Urinary bladder (tissue), 4 donors: Measurements from ENCODE around the gene NUMA1. TPM values are rescaled to one million over a fixed set of nuclear protein-coding genes. Genes with fewer than 3 reads are reported as not detected.

Experiments
- DNase-seq: peaks from one replicate; pipeline ENCODE4 v3.0.0-alpha.2; 2015; ENCODE audit errors: extremely low spot score
- H3K27ac ChIP-seq: one replicate; pipeline ENCODE4 v1.5.1; 2013; ENCODE audit warnings: low read depth, mild to moderate bottlenecking, moderate library complexity
- H3K36me3 ChIP-seq: one replicate; pipeline ENCODE4 v1.6.1; 2013; ENCODE audit warnings: mild to moderate bottlenecking, moderate library complexity; ENCODE audit not compliant: insufficient read depth
- H3K4me1 ChIP-seq: one replicate; pipeline ENCODE4 v1.6.1; 2013; ENCODE audit warnings: mild to moderate bottlenecking, moderate library complexity; ENCODE audit not compliant: insufficient read depth
- H3K4me3 ChIP-seq: one replicate; pipeline ENCODE4 v1.5.1; 2013; ENCODE audit warnings: low read depth, low read length
- WGBS: extraction: QIAGEN DNeasy Blood & Tissue Kit; methylation state at CpG from one replicate; pipeline ENCODE4 v1.1.7; 2013; 5-methylcytosine and 5-hydroxymethylcytosine counted together
- polyA plus RNA-seq: library from polyadenylated mRNA; stranded (reverse); fragments of 200-250 nt; gene quantifications from one replicate; pipeline ENCODE4 v1.2.3, GENCODE V29; 2013
- small RNA-seq: library from RNA; depleted of rRNA; stranded (forward); fragments of <200 nt; gene quantifications from one replicate; pipeline ENCODE3, GENCODE V24; 2014
- total RNA-seq: library from RNA; depleted of rRNA; stranded (reverse); fragments of >200 nt; gene quantifications from one replicate; pipeline ENCODE4 v1.2.3, GENCODE V29; 2014
- donor health status: healthy with polysubstance abuse.
- donor health status: healthy.

NUMA1 gene
- total and polyA plus RNA-seq, 2 donors: 193 to 219 TPM

- peaks cover 2% of the 10 kb centered on the region for H3K36me3 ChIP-seq
- WGBS: 92% methylated on average over 8 of the region's 8 CpGs
- H3K4me1 ChIP-seq: no peaks in the 10 kb centered on the region
- H3K27ac ChIP-seq: no peak overlapping the region
- DNase-seq: no peak
- no peak overlapping the region for H3K4me3 ChIP-seq
Measured at GRCh38 chr11:71963468-71963867, 116.9 kb downstream of the NUMA1 start.

DNA sequence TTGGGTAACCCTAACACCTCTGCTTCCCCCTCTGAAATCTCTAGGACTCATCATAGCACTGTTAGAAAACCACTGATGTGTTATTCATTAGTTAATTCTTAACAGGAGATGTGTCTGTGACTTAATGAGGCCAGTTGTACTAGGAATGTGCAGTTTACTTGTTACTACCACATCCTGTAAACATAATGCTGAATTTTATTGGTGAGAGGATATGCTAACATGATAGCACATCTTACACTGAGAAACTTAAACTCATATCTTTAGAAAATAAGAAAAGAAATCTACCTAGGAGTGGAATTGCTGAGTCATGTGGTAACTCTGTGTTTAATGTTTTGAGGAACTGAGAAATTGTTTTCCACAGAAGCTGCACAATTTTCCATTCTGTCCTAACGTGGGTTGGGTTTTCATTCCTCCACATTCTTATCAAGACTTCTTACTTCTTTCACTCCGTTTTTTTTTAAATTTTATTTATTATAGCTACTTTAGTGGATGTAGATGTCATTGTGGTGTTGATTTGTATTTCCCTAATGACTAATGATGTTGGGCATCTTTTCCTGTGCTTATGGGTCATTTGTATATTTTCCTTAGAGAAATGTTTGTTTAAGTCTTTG, 117.8 kb downstream of the NUMA1 start:
- Histone ChIP-seq H3K4me3 (no peak overlapping the region), H3K27ac (peak overlapping the region; percentile 38), H3K4me1 (no peaks in the 10 kb centered on the region), H3K36me3 (peaks cover 2% of the 10 kb centered on the region)
- 32% methylated on average over 2 of the region's 2 CpGs for WGBS
- no peak for DNase-seq

DNA sequence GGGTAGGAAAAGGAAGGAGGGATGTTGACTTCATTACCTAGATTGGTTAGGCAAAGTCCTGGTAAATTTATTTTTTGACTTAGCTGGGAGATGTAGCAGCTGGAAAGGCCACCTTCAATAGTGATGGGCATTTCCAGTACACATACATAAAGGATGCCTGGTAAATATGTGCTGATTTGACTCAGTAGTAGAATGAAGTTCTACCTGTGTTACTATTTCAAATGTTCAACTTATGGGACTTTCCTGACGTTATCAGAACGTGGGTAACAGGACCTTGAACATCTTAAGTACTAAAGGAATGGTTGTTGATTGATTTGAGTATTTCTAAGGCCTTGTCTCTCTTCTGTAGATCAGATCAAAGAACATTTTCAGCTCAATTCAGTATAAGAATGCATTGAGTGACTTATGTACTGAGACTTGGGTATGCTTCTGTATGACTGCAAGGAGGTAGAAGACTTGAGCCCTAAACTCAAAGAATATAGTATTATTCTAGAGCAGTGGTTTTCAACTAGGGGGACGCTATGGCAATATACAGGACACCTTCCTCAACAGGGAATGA, 124.4 kb downstream of the NUMA1 start:
- DNase-seq: no peak

More for the DNA sequence above, 124.4 kb downstream of the NUMA1 start:
- 63% methylated on average over 3 of the region's 3 CpGs for WGBS
- no peaks in the 10 kb centered on the region for H3K4me1 ChIP-seq
- H3K4me3 ChIP-seq: no peak overlapping the region
- H3K27ac ChIP-seq: no peak overlapping the region
- H3K36me3 ChIP-seq: no peaks in the 10 kb centered on the region

Small RNA genes within 50 kb of the gene (small RNA-seq; reads per million reads assigned to genes)
- gene MIR3165 (not detected), gene RNU6-72P (not detected)

Other genes starting within 250 kb of the NUMA1 start
- not detected for gene DEFB108B, start 247.3 kb downstream of the NUMA1 start, total RNA-seq
- gene DEFB108B, start 247.3 kb downstream of the NUMA1 start, polyA plus RNA-seq: not detected
- gene DEFB131B, start 202.1 kb downstream of the NUMA1 start, total RNA-seq: not detected
- gene DEFB131B, start 202.1 kb downstream of the NUMA1 start, polyA plus RNA-seq: not detected
- 20.7 TPM for gene XNDC1N, start 151.9 kb downstream of the NUMA1 start, total RNA-seq
- 4.2 TPM for gene XNDC1N, start 151.9 kb downstream of the NUMA1 start, polyA plus RNA-seq
- 22.5 TPM for gene RNF121, start 151.5 kb downstream of the NUMA1 start, total RNA-seq
- 31.8 TPM for gene RNF121, start 151.5 kb downstream of the NUMA1 start, polyA plus RNA-seq
- gene IL18BP, start 81.6 kb downstream of the NUMA1 start, total RNA-seq: 6.0 TPM
- gene IL18BP, start 81.6 kb downstream of the NUMA1 start, polyA plus RNA-seq: 14.2 TPM
- 5.0 TPM for gene LRRC51, start 308 bp upstream of the NUMA1 start, total RNA-seq
- 8.3 TPM for gene LRRC51, start 308 bp upstream of the NUMA1 start, polyA plus RNA-seq
- 32.4 TPM for gene LAMTOR1, start 22.8 kb upstream of the NUMA1 start, total RNA-seq
- 147 TPM for gene LAMTOR1, start 22.8 kb upstream of the NUMA1 start, polyA plus RNA-seq
- gene TOMT, start 25.4 kb upstream of the NUMA1 start, total RNA-seq: not detected
- not detected for gene TOMT, start 25.4 kb upstream of the NUMA1 start, polyA plus RNA-seq
- 7.7 TPM for gene ANAPC15, start 32.2 kb upstream of the NUMA1 start, total RNA-seq
- 54.9 TPM for gene ANAPC15, start 32.2 kb upstream of the NUMA1 start, polyA plus RNA-seq
- gene FOLR3, start 55.2 kb upstream of the NUMA1 start, total RNA-seq: not detected
- gene FOLR3, start 55.2 kb upstream of the NUMA1 start, polyA plus RNA-seq: 0.28 TPM
- 1.1 TPM for gene FOLR1, start 111.6 kb upstream of the NUMA1 start, total RNA-seq
- gene FOLR1, start 111.6 kb upstream of the NUMA1 start, polyA plus RNA-seq: 0.18 TPM
- gene FOLR2, start 136.3 kb upstream of the NUMA1 start, total RNA-seq: 19.6 TPM
- gene FOLR2, start 136.3 kb upstream of the NUMA1 start, polyA plus RNA-seq: 31.9 TPM
- 40.2 TPM for gene INPPL1, start 144.2 kb upstream of the NUMA1 start, total RNA-seq
- gene INPPL1, start 144.2 kb upstream of the NUMA1 start, polyA plus RNA-seq: 86.0 TPM
- 0.90 TPM for gene PHOX2A, start 163.6 kb upstream of the NUMA1 start, total RNA-seq
- 1.1 TPM for gene PHOX2A, start 163.6 kb upstream of the NUMA1 start, polyA plus RNA-seq